ENCODE results near the gene HTR3C.

The HTR3C gene

DNA sequence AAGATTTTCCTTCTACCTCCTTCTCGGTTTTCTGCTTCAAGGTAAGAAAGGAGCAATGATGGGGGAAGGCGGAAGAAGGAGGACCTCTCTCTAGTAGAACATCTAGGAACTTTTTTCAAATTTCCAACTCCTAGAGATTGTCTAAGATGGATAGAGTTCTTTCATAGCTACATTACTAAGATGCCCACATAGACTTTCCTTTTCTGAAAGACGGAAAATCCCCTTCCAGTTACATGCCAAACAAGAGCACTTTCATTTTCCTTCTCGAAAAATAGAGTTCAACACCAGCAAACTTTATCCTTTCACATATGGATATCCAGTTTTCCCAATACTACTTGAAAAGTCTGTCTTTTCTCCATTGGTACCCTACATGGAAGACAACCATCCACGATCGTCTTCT, 44.7 kb downstream of the HTR3C start:
- Histone ChIP-seq H3K27me3 (ENCODE audit: insufficient read depth, poor library complexity, severe bottlenecking) (no peaks in the 10 kb centered on the region), H3K27ac (replicated peaks) (no peak overlapping the region), H3K4me3 (replicated peaks; ENCODE audit: insufficient read depth, low read length) (no peak overlapping the region)
- TF ChIP-seq, protein P1, sequence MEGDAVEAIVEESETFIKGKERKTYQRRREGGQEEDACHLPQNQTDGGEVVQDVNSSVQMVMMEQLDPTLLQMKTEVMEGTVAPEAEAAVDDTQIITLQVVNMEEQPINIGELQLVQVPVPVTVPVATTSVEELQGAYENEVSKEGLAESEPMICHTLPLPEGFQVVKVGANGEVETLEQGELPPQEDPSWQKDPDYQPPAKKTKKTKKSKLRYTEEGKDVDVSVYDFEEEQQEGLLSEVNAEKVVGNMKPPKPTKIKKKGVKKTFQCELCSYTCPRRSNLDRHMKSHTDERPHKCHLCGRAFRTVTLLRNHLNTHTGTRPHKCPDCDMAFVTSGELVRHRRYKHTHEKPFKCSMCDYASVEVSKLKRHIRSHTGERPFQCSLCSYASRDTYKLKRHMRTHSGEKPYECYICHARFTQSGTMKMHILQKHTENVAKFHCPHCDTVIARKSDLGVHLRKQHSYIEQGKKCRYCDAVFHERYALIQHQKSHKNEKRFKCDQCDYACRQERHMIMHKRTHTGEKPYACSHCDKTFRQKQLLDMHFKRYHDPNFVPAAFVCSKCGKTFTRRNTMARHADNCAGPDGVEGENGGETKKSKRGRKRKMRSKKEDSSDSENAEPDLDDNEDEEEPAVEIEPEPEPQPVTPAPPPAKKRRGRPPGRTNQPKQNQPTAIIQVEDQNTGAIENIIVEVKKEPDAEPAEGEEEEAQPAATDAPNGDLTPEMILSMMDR (IDR thresholded peaks at IDR 0.05; ENCODE audit: insufficient read depth, low read length), result no peak
- TF ChIP-seq POLR2AphosphoS5 (IDR thresholded peaks at IDR 0.05; ENCODE audit: low read depth) (no peak), SPI1 (IDR thresholded peaks at IDR 0.05; ENCODE audit: borderline replicate concordance, low read depth) (no peak), GABPA (IDR thresholded peaks at IDR 0.05; ENCODE audit: low read depth) (no peak)
- TF ChIP-seq, protein P2, sequence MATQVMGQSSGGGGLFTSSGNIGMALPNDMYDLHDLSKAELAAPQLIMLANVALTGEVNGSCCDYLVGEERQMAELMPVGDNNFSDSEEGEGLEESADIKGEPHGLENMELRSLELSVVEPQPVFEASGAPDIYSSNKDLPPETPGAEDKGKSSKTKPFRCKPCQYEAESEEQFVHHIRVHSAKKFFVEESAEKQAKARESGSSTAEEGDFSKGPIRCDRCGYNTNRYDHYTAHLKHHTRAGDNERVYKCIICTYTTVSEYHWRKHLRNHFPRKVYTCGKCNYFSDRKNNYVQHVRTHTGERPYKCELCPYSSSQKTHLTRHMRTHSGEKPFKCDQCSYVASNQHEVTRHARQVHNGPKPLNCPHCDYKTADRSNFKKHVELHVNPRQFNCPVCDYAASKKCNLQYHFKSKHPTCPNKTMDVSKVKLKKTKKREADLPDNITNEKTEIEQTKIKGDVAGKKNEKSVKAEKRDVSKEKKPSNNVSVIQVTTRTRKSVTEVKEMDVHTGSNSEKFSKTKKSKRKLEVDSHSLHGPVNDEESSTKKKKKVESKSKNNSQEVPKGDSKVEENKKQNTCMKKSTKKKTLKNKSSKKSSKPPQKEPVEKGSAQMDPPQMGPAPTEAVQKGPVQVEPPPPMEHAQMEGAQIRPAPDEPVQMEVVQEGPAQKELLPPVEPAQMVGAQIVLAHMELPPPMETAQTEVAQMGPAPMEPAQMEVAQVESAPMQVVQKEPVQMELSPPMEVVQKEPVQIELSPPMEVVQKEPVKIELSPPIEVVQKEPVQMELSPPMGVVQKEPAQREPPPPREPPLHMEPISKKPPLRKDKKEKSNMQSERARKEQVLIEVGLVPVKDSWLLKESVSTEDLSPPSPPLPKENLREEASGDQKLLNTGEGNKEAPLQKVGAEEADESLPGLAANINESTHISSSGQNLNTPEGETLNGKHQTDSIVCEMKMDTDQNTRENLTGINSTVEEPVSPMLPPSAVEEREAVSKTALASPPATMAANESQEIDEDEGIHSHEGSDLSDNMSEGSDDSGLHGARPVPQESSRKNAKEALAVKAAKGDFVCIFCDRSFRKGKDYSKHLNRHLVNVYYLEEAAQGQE (IDR thresholded peaks at IDR 0.05; ENCODE audit: insufficient replicate concordance, low read depth), result no peak
- no peak for DNase-seq (ENCODE audit: low read depth in 1 of 2, low spot score in 1 of 2)

DNA sequence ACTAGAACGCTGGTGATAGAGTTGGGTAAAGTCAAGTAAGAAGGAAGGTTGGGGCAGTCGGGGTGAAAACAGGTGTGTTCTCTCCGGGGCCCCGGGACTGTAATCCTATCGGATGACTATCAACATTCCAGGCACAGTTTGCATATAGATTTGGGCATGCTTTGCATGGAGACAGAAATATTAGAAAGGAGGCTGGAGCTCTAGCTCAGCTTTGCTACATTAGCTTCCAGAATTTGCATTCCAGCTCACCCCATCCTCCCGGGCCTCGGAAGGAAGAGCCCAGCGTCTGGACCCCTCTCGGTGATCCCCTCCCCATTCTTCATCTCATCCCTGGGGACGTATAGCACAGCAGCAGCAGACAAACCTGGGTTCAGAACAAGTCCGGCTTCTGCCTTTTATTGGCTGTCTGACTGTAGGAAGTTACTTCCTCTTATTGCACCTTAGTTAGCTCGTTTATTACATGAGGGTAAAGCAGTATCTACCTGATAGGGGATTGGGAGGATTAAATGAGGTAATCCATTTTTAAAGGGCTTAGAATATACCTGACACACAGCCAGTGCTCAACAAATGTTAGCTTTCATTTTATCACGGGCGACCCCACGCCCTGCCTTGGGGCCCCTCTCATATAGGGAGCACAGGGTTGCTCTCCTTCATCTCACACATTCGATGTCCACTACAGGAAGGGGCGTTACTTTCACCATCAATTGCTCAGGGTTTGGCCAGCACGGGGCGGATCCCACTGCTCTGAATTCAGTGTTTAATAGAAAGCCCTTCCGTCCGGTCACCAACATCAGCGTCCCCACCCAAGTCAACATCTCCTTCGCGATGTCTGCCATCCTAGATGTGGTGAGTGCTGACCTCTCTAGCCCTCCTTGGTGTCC, 47.2 kb downstream of the HTR3C start:
- TF ChIP-seq, protein P2 (IDR thresholded peaks at IDR 0.05; ENCODE audit: insufficient replicate concordance, low read depth), result no peak
- TF ChIP-seq, protein P1 (IDR thresholded peaks at IDR 0.05; ENCODE audit: insufficient read depth, low read length), result no peak
- no peak for TF ChIP-seq GABPA (IDR thresholded peaks at IDR 0.05; ENCODE audit: low read depth)
- no peak for TF ChIP-seq POLR2AphosphoS5 (IDR thresholded peaks at IDR 0.05; ENCODE audit: low read depth)
- TF ChIP-seq SPI1 (IDR thresholded peaks at IDR 0.05; ENCODE audit: borderline replicate concordance, low read depth), result no peak
- DNase-seq (ENCODE audit: low read depth in 1 of 2, low spot score in 1 of 2), result no peak
- Histone ChIP-seq H3K27ac (replicated peaks) (no peak overlapping the region), H3K4me3 (replicated peaks; ENCODE audit: insufficient read depth, low read length) (no peak overlapping the region), H3K27me3 (ENCODE audit: insufficient read depth, poor library complexity, severe bottlenecking) (no peaks in the 10 kb centered on the region)
